GM18499 (cell line): ENCODE data around the gene CALML6.
"Not testable (repeated sequence)": the region's sequence is repeated elsewhere in the genome, so short reads cannot be mapped to it uniquely, and the experiment has no call there.

ENCODE experiments used
- ATAC-seq: cut with Tn5 transposase; IDR thresholded peaks from one replicate; pipeline ENCODE4 v1.9.1; 2021; ENCODE audit warnings: moderate number of reproducible peaks; ENCODE audit not compliant: insufficient read depth, unreplicated experiment

The CALML6 gene, protein sequence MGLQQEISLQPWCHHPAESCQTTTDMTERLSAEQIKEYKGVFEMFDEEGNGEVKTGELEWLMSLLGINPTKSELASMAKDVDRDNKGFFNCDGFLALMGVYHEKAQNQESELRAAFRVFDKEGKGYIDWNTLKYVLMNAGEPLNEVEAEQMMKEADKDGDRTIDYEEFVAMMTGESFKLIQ

DNA sequence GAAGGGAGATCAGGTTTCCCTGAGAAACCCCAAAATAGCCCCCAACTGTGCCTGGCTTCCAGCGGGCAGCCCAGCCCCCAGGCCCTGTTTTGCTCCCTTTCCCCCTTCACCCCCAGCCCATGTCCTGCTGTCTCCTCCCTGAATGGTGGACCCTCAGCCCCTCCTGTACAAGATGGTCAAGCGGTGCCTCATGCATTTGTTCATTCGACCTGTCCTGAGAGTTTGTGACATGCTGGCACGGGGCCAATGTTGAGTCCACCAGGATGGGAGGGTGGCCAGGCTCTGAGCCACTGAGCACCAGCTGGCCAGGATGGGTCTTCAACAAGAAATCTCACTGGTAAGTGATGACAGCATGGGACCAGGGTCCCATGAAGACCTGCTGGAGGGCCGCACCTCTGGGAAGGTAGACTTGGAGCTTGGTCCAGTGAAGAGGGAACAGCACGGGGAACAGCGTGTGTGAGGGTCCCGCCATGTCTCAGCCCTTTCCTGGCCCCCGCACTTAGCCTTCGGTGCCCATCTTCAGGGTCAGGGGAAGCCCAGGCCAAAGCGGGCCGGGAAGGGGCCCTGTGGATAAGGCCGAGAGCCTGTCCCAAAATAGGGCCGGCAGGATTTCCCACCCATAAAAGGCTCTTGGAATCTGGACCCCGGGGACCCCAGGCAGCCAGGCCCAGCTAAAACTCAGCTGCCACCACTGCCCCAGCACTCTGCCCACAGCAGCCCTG is at the start of gene CALML6:
Gene CALML6, plus strand, starts transcription at position 290 of the 722 bp plus-strand sequence. Its CDS starts 21 bp downstream, at position 311.
- ATAC-seq, result no peak

DNA sequence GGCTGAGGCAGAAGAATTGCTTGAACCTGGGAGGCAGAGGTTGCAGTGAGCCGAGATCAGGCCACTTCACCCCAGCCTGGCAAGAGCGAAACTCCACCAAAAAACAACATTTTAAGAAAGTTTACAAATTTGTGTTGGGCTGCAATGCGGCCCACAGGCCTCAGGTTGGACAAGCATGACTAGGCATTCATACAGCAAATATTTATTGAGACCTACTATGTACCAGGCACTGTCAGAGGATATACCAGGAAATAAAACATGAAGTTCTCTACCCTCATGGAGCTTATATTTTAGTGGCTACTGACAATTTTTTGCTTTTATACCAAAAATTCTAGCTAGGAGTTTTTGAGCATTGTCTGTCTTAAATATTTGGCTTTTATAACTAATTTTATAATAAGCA is 47.9 kb upstream of the CALML6 start:
- ATAC-seq, result no peak

DNA sequence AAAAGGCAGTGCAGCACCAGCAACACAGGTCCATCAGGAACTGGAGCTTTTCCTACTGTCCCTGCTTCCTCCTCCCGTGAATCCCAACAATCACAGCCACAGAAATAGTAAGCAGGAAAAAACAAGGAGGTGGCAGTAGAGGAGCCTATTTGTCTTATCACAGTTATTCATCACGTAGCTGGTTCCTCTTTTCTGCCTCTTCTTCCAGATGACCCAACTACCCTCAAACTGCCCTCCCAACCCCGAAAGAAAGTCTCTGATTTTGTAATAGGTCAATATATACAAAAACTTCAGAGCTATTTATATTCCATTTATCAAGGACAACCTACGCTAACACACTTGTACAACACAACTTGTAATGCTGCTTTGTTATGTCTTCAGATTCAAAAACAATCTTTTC is 45.6 kb upstream of the CALML6 start:
- no peak for ATAC-seq

DNA sequence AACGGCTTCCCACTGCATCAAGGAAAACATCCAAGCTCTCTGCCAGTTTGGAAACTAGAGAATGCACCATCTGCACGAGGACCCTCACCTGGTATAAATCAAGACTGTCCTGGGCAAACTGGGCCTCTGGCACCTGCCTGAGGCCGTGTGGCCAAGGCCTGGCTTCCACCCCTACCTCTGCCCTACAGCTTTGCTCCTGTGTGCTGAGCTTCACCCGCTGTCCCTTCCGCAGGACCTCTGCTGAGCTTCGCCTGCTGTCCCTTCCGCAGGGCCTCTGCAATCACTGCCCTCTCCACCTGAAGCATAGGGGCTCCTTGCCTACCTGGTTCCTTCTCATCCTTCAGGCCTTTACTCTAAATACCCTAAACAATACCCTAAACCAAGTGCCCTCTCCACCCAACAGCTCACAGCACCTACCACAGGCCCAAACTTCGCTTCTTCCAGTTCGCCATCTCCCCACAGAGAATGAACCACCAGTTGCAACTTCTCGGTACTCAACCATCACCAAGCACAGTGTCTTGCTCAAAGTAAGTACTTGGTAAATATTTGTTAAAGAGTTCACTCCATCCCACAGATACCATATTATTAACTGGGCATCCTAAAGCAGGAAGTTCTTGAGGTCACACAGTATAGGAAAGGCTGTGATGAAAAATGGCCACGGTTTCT is 42.6 kb upstream of the CALML6 start:
- ATAC-seq, result no peak

DNA sequence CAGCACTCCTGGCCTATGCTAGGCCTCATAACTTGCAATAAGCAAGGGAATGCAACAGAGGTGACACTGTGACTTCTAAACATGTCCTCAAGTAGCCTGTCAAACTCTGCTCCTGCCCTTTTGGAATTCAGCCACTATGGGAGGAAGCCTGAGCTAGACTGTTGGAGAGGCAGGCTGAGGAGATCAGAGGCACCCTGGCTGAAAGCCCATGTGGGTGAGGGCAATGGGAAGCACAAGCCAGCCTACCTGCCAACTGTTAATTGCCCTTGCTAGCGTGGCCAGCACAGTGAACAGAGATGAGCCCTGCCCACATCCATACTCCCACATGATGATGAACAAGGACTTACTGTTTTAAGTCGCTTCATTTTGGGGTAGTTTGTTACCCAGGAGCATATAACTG is 41.9 kb upstream of the CALML6 start:
- no peak for ATAC-seq

DNA sequence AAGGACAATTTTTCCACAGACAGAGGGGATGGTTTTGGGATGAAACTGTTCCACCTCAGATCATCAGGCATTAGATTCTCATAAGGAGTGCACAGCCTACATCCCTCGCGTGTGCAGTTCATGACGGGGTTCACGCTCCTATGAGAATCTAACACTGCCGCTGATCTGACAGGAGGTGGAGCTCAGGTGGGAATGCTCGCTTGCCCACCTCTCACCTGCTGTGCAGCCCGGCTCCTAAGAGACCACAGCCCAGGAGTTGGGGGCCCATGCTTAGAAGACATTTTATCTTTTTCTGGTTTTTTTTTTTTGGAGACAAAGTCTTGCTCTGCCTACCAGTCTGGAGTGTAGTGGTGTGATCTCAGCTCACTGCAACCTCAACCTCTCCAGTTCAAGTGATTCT is 40.2 kb upstream of the CALML6 start:
- no peak for ATAC-seq

DNA sequence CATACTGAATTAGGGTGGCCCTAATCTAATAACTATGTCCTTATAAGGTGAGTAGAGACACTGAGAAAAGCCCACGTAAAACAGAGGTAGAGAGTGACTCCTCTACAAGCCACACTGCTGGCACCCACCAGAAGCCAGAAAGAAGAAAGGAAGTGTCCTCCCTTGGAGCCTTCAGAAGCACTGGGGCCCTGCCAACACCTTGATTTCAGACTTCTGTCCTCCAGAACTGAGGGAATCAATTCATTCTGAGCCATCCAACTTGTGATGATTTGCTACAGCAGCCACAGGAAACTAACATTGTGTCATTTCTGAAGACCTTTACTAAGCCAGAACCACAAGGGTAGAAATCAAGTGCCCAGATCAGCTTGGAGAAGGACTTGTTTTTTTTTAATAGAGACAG is 39.1 kb upstream of the CALML6 start:
- ATAC-seq, result no peak

DNA sequence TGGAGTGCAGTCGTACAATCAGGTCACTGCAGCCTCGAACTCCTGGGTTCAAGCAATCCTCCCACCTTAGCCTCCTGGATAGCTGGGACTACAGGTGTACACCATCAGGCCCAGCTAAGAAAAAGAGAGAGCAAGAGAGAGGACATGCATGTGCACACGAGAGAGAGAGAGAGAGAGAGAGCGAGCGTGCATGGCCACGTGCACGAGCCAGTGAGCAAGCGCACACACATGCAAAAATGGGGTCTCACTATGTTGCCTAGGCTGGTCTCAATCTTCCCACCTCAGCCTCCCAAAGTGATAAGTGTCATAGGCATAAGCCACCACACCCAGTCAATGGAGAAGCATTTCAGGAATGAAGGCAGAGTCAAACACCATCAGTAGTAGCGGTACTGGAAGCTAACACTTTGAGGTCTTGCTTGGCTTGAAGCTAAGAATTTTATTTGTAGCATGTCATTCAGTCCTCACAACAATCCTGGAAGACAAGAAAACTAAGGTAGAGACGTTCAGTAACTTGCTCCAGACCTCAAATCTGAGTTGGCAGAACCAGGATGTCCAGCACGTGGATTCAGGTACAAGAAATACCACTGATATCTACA is 38.6 kb upstream of the CALML6 start:
- ATAC-seq, result no peak

DNA sequence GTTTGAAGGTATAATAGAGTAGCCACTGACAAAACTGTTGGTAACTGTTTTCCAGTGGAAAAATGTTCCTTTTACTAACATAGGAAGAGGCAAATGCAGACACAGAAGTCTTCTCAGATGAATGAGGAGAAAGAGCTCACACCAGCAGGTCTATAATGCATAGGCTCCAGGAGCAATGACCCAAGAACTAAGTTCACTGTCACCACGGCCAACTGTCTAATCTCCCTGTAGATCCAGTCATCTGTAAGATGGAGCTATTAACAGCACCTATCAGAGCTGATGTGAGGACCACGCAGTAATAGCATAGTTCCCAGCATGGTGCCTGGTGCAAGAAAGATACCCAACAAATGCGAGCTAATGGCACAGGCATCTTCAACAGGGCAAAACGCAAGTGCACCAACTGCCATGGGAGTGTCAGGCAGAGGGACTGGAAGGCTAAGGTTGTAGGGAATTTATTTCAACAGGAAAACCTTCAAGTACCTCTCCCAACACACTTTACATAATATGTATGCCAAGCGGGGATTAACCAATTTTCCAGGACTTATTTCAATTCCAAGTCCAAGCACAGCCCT is 37.1 kb upstream of the CALML6 start:
- ATAC-seq, result no peak

DNA sequence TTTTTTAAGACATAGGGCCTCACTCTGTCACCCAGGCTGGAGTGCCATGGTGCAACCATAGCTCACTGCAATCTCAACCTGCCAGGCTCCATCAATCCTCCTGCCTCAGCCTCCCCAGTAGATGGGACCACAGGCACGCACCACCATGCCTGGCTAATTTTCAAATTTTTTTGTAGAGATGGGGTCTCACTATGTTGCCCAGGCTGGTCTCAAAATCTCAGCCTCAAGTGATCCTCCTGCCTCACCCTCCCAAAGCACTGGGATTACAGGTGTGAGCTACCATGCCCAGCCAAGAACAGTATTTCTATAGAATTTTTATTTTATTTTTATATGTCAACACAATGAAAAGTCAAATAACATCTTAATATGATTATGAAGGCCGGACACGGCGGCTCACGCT is 35.1 kb upstream of the CALML6 start:
- ATAC-seq, result no peak

DNA sequence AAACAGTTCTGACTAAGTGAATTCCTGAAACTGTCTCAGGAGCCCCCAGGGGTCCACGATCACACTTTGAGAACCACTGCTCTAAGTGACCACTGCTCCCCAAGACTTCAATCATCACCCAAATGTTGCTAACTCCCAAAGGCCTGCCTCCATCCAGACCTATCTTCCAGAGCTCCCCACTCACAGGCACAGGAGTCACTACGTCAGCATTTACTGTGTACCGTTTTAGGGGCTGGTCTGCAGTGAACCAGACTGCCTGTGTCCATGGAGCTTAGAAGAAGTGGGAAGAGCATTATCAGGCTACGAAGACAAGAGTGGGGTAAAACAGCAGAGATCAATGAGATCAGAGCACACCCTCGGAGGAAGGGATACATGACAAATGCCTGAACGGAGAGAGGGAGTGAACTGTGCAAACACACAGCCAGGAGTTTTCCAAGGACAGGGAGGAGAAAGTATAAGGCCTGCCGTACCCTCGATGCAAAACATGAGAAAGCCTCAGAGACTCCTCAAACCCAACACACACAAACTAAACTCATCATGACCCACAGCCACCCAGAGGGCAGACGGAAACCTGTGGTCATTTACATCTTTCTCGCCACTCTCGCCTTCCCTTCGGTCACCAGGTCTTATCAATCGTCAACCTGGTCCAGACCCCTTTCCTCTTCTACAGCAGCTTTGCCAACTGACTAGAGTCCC is 34.3 kb upstream of the CALML6 start:
- no peak for ATAC-seq

DNA sequence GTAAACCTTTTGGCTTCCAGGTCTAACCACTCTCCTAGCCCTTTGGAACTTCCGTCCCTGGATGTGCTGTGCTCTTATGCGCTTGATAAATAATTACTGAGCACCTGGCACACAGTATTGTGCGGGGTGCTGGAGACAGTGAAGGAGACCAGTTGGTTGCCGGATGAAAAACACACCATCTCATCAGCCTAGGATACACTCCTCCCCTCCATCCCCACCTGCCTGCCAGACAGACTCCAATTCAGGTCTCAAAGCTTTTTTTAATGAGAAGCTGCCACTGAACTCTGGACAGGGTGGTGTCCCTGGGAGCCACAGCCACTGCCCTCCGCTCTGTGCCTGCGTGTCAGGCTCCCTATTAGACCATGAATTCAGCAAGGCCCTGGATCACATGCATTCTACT is 33.3 kb upstream of the CALML6 start:
- ATAC-seq, result no peak

DNA sequence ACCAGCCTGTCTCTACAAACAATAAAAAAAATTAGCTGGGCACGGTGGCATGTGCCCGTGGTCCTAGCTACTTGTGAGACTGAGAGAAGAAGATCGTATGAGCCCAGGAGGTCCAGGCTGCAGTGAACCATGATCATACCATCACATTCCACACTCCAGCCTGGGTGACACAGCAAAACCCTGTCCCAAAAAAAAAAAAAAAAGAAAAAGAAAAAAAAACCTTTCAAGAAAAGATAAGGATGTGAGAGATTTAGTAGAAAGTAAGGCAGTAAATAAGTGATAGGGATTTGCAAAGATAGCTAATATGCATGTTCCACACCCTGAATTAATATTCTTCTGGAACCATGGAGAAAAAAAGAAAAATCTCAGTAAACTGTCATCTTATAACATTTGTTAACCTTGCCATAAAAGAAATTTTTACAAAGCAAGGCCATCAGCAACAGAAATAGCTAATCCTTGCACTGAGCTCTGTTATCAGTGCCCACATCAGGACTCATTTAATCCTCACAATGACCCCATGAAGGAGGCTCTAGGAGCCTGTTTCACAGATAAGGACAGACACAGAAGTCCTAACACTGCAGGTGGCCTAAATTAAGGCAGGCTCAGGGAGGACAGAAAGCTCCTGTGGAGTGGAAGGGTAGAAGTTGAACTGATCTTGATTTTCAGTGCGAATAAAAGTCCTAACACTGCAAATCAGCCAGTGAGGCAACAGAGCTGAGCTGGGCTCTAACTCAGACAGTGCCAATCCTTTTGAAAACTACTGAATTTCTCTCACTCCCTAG is 31.8 kb upstream of the CALML6 start:
- ATAC-seq, result no peak

DNA sequence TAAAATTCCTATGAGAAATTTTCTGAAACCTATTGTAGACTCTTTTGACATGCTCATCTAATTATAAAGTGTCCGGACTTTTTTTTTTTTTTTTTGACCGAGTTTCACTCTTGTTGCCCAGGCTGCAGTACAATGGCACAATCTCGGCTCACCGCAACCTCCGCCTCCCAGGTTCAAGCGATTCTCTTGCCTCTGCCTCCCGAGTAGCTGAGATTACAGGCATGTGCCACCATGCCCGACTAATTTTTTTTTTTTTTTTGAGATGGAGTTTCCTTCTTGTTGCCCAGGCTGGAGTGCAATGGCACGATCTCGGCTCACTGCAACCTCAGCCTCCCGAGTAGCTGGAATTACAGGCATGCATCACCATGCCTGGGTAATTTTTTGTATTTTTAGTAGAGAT is 31.2 kb upstream of the CALML6 start:
- ATAC-seq, result not testable (repeated sequence)

DNA sequence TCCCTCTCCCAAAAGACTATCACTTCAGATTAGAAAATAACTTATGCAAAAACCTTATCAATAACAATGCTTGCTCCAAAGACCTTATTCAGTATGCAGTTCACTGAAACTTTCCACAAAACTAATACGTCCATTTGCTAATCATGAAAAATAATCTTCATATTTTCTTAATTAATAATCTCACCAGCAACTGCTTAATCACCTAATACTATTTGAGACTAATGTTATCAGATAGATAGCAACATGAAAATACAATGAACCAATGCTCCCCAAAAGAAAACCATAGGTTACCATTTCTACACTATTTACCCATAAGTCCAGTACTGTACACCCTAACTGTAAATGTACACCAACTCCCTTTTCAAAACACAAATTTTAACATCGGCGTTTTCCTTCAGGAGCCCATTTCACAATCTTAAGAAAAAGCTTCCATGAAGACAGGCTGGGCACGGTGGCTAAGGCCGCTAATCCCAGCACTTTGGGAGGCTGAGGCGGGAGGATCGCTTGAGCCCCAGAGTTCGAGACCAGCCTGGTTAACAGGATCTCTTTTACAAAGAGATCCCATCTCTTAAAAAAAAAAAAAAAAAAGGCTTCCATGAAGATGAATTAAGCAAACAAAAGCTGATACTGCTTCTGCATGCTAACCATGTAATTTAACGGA is 25.8 kb upstream of the CALML6 start:
- no peak for ATAC-seq

DNA sequence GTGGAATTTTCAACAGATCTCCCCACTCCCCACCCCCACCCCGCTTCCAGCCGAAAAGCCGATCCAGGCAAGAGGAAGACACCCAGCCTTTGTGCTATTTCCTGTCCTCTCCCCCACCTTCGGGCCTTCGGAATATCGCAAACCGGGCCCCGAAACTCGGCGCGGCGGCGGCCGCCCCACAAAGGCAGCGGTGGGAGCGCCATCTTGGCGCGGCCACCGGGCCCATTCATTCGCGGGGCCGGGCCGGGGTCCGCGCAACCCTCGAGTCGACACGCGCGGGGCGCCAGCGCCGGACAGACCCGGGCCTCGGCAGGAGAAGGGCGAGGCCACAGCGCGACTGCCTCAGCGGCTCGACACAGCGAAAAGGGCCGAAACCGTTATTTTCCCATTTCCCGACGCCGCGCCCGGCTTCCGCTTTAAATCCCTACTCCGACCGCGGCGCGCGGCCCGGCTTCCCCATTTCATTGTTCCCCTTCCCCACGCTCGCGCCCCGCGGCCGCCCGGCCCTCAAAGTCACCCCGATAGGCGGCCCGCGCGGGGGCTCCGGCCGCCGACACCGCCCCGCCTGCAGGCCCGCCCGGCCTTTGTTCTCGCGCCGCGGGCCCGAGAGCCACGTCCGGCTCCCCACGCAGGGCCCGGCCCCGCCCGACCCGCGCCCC is 25.1 kb upstream of the CALML6 start:
- no peak for ATAC-seq

DNA sequence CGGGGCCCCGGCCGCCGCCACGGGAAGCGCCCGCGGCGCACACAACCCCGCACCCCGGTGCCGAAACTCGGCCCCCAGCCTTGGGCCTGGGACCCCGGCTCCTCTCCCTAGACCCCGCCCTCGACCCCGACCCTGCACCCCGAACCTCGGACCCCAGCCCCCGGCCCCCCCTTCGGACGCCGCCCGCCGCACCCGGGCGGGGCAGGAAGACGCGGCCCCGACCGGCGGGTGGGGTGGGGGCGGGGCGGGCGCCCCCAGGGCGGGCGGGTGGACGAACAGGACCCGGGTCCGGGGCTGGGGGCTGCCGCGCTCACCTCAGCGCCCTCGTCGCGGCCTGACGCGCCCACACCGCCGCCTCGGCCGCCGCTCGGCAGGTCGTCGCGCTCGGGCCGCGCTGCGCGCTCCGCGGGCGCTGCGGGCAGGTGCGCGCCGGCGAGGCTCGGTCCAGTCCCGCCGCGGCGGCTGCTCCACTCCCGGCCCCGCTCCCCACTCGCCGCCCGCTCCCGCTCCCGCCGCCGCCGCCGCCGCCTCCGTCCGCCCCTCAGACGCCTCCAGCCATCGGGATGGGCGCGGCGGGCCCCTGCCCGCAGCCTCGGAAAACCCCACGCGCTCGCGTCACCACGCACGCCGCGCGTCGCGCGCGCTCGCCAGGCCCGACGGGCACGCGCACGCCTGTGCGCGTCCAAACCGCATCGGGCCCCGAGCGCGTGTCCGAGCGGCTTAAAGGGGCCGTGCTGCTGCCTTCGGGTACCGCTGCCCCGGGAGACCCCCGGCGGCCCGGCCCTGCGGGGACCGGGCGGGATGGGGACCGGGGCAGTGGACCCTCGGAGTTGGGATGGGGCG is 24.3 kb upstream of the CALML6 start, which contains the start of gene GNB1:
Gene GNB1, minus strand, starts transcription at position 582 of the 843 bp plus-strand sequence. CDS start 65,634 bp downstream, outside the sequence.
- ATAC-seq, result no peak
